Hepatocyte (in vitro differentiated cells): ENCODE results near the gene GALNT18. TPM values are rescaled to one million over a fixed set of nuclear protein-coding genes. Genes with fewer than 3 reads are reported as not detected.

Experiments used
- DNase-seq: peaks from one replicate; pipeline ENCODE4 v3.0.0-alpha.2; 2016; ENCODE audit warnings: low spot score
- H2AFZ ChIP-seq: fragments of 200-600 bp; sonication (generic); 2 replicates; pipeline ENCODE4 v1.6.0; 2016; ENCODE audit warnings: antibody characterized with exemption, mild to moderate bottlenecking
- H3K27ac ChIP-seq: fragments of 200-600 bp; sonication (generic); 2 replicates; pipeline ENCODE4 v1.5.1; 2016; ENCODE audit warnings: mild to moderate bottlenecking
- H3K27me3 ChIP-seq: fragments of 200-600 bp; sonication (generic); 2 replicates; pipeline ENCODE4 v1.6.1; 2016
- H3K36me3 ChIP-seq: fragments of 200-600 bp; sonication (generic); replicated peaks from 2 replicates; pipeline ENCODE4 v1.5.1; 2016; ENCODE audit warnings: low read depth; ENCODE audit not compliant: insufficient read depth
- H3K4me1 ChIP-seq: fragments of 200-600 bp; sonication (generic); 2 replicates; pipeline ENCODE4 v1.5.1; 2016; ENCODE audit warnings: mild to moderate bottlenecking, moderate library complexity; ENCODE audit not compliant: insufficient read depth
- H3K4me2 ChIP-seq: fragments of 200-600 bp; sonication (generic); 2 replicates; pipeline ENCODE4 v1.6.0; 2016
- H3K4me3 ChIP-seq: fragments of 200-600 bp; sonication (generic); 2 replicates; pipeline ENCODE4 v1.5.1; 2016; ENCODE audit warnings: mild to moderate bottlenecking
- H3K79me2 ChIP-seq: fragments of 200-600 bp; sonication (generic); 2 replicates; pipeline ENCODE4 v1.6.0; 2017; ENCODE audit warnings: mild to moderate bottlenecking
- H3K9me2 ChIP-seq: fragments of 200-600 bp; sonication (generic); replicated peaks from 2 replicates; pipeline ENCODE4 v1.6.0; 2017; ENCODE audit warnings: mild to moderate bottlenecking; ENCODE audit not compliant: insufficient read depth
- H3K9me3 ChIP-seq: fragments of 200-600 bp; sonication (generic); 2 replicates; pipeline ENCODE4 v1.5.1; 2016; ENCODE audit warnings: low read depth, mild to moderate bottlenecking
- H4K20me1 ChIP-seq: fragments of 200-600 bp; sonication (generic); 2 replicates; pipeline ENCODE4 v1.6.0; 2016; ENCODE audit warnings: mild to moderate bottlenecking; ENCODE audit not compliant: insufficient read depth, poor library complexity, severe bottlenecking
- EZH2 ChIP-seq: fragments of 200-600 bp; sonication (generic); IDR thresholded peaks from 2 replicates; pipeline ENCODE4 v1.6.1; 2016; ENCODE audit warnings: antibody characterized with exemption, mild to moderate bottlenecking, borderline replicate concordance
- EZH2phosphoT487 ChIP-seq: fragments of 200-600 bp; sonication (generic); IDR thresholded peaks from one replicate; pipeline ENCODE4 v1.6.1; 2018; ENCODE audit warnings: antibody characterized with exemption, mild to moderate bottlenecking, low read depth, moderate library complexity; ENCODE audit not compliant: unreplicated experiment, severe bottlenecking
- WGBS: methylation state at CpG from one replicate; pipeline ENCODE4 v1.1.6; 2016; ENCODE audit warnings: low lambda C conversion rate; ENCODE audit errors: missing lambda C conversion rate; 5-methylcytosine and 5-hydroxymethylcytosine counted together
- polyA plus RNA-seq: library from polyadenylated mRNA; unstranded; fragments of >200 nt; fragmentation: Nextera tagmentation; extraction: Ambion mirVana; gene quantifications from 2 replicates; pipeline ENCODE4 v1.2.1, GENCODE V29; 2016
- total RNA-seq: library from RNA; depleted of rRNA; stranded (reverse); fragments of >200 nt; gene quantifications from 2 replicates; pipeline ENCODE4 v1.2.3, GENCODE V29; 2014
- TF ChIP-seq, protein P1 (sequence below): fragments of 200-600 bp; sonication (generic); IDR thresholded peaks from 2 replicates; pipeline ENCODE4 v1.5.1; 2016; ENCODE audit warnings: antibody characterized with exemption, mild to moderate bottlenecking; ENCODE audit not compliant: poor library complexity

The GALNT18 gene
- total and polyA plus RNA-seq, 2 experiments from 2014 or later = 11.6 to 22.4 TPM

DNA sequence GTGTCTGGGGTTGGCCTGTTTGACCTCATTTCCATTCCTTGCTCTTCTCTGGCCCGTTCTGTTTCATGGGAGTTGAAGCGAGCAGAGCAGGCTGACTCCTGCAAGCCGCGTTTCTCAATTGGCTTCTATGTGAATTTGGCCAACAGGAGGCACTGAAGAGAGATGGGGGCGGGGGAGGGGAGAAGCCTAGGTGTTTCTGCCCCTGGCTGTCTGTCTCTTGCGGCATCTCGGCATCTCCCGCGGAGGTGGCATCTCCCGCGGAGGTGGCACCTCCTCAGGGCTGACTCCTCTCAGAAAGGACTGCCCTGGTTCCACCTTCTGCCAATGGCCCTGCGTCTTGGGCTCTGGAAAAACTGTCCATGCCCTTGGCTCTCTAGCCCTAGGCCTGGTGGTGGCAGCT is 143.1 kb downstream of the GALNT18 start:
- Histone ChIP-seq H3K4me2 (no peak overlapping the region), H3K27me3 (no peaks in the 10 kb centered on the region), H4K20me1 (no peaks in the 10 kb centered on the region), H3K4me1 (no peaks in the 10 kb centered on the region), H3K79me2 (no peaks in the 10 kb centered on the region), H3K9me3 (no peaks in the 10 kb centered on the region), H3K27ac (no peak overlapping the region), H2AFZ (no peak overlapping the region), H3K36me3 (no peaks in the 10 kb centered on the region), H3K4me3 (no peak overlapping the region), H3K9me2 (no peaks in the 10 kb centered on the region)
- WGBS = 51% methylated on average over 10 of the region's 12 CpGs
- no peak for TF ChIP-seq EZH2
- TF ChIP-seq EZH2phosphoT487 = no peak
- TF ChIP-seq, protein P1, sequence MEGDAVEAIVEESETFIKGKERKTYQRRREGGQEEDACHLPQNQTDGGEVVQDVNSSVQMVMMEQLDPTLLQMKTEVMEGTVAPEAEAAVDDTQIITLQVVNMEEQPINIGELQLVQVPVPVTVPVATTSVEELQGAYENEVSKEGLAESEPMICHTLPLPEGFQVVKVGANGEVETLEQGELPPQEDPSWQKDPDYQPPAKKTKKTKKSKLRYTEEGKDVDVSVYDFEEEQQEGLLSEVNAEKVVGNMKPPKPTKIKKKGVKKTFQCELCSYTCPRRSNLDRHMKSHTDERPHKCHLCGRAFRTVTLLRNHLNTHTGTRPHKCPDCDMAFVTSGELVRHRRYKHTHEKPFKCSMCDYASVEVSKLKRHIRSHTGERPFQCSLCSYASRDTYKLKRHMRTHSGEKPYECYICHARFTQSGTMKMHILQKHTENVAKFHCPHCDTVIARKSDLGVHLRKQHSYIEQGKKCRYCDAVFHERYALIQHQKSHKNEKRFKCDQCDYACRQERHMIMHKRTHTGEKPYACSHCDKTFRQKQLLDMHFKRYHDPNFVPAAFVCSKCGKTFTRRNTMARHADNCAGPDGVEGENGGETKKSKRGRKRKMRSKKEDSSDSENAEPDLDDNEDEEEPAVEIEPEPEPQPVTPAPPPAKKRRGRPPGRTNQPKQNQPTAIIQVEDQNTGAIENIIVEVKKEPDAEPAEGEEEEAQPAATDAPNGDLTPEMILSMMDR = no peak
- no peak for DNase-seq

DNA sequence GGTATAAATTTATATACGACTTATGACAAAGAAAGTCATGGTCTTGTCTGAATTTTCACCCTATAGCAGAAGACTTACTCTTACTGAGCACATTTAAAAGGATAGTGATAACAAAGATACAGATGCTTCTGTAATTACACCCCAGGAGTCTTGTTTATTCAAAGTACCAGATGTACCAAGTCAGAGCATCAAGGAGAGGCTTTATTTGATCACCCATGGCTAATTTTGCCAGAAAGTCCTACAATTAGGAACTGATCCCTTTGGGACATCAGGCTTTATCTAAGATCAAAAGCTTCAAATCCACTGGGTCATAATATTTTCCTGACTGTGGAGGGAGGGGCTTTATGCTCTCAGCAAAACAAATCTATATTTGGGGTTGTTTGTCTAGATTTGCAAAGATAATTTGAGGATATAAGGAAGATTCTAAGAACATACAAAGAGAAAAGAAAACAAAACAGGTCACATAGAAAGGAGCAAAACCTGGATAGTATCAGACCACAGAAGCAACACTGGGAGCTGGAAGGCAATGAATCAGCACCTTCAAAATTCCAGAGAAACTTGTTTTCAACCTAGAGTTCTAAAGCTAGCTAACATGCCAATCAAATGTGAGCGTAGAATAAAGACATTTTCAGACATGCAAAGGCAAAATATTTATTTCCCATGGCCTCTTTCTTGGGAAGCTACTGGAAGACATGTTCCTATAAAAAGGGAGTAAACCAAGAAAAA is 143.9 kb downstream of the GALNT18 start:
- Histone ChIP-seq H3K27ac (no peak overlapping the region), H3K4me3 (no peak overlapping the region), H4K20me1 (no peaks in the 10 kb centered on the region), H3K4me2 (no peak overlapping the region), H2AFZ (no peak overlapping the region), H3K79me2 (no peaks in the 10 kb centered on the region), H3K4me1 (no peaks in the 10 kb centered on the region), H3K9me3 (no peaks in the 10 kb centered on the region), H3K9me2 (no peaks in the 10 kb centered on the region), H3K27me3 (no peaks in the 10 kb centered on the region), H3K36me3 (no peaks in the 10 kb centered on the region)
- no peak for DNase-seq
- TF ChIP-seq, protein P1 = no peak
- TF ChIP-seq EZH2phosphoT487 (no peak), EZH2 (no peak)
- WGBS = 44% methylated on average over 2 of the region's 2 CpGs

DNA sequence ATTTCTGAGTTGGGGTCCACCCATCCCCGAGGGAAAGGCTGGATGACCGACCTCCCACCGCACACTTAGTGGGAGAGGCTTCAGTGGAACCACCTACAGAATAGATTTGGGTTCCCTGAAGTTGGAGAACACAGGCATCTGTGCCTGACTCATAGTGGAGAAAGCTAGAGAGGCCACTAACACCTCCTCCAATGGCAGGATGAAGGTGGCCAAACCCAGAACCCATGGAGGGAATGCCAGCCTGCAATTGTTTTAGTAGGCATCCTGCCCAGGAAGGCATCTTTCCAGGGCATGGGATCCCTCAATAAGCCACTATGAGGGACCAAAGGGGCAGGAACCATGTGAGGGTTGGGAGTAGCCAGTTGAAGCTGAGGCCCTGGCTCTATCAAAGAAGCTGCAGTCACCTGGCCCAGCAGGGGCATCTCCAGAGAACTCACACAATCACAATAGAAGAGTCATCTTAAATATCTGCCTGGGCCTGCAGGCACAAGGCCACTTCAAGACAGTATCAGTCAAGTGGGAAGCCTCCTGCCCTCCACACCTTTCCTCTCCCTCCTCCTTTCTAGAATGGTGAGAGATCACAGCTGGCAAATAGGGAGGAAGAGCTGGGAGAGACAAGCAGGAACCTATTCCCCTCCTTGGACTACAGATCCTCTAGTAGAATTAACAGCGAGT is 144.7 kb downstream of the GALNT18 start:
- Histone ChIP-seq H3K4me1 (no peaks in the 10 kb centered on the region), H3K27me3 (no peaks in the 10 kb centered on the region), H3K36me3 (no peaks in the 10 kb centered on the region), H3K4me3 (no peak overlapping the region), H3K9me3 (no peaks in the 10 kb centered on the region), H3K79me2 (no peaks in the 10 kb centered on the region), H2AFZ (no peak overlapping the region), H3K9me2 (no peaks in the 10 kb centered on the region), H3K27ac (no peak overlapping the region), H3K4me2 (no peak overlapping the region), H4K20me1 (no peaks in the 10 kb centered on the region)
- 71% methylated on average over 4 of the region's 4 CpGs for WGBS
- no peak for DNase-seq
- no peak for TF ChIP-seq EZH2phosphoT487
- TF ChIP-seq EZH2 = no peak
- TF ChIP-seq, protein P1 = no peak
